ENCODE results near the gene OR6K6. TPM values are rescaled to one million over a fixed set of nuclear protein-coding genes. Genes with fewer than 3 reads are reported as not detected.

OR6K6 gene
- total RNA-seq, 4 donors from 2014 or later = not detected

GRCh38 chr1:158771950-158772866 lies 17.7 kb downstream of the OR6K6 start, which contains the start of gene OR6N1:
OR6N1 (minus strand) TSS chr1:158772195; CDS start chr1:158766682, 5,513 bp downstream.
- Histone ChIP-seq H3K9me3 (no peaks in the 10 kb centered on the region), H3K27me3 (no peaks in the 10 kb centered on the region), H3K27ac (no peak within 1 kb of the TSS), H3K36me3 (no peaks in the 10 kb centered on the region), H3K4me1 (no peaks in the 10 kb centered on the region), H3K4me3 (no peak within 1 kb of the TSS)
- DNase-seq = no peak
- TF ChIP-seq CTCF (IDR thresholded peaks at IDR 0.05) = no peak
- TF ChIP-seq POLR2A (IDR thresholded peaks at IDR 0.05) = no peak
- intact Hi-C loops (cut with DNase I; ENCODE audit: low total_unique reads) = no loop called here

GRCh38 chr1:158781104-158781503 lies 26.6 kb downstream of the OR6K6 start, which contains the start of gene OR6N2:
OR6N2 (minus strand) TSS chr1:158781204; CDS start chr1:158777635, 3,569 bp downstream.
- Histone ChIP-seq H3K9me3 (no peaks in the 10 kb centered on the region), H3K36me3 (no peaks in the 10 kb centered on the region), H3K27ac (no peak within 1 kb of the TSS), H3K27me3 (no peaks in the 10 kb centered on the region), H3K4me3 (no peak within 1 kb of the TSS), H3K4me1 (no peaks in the 10 kb centered on the region)
- TF ChIP-seq CTCF (IDR thresholded peaks at IDR 0.05) (no peak), POLR2A (IDR thresholded peaks at IDR 0.05) (no peak)
- DNase-seq = no peak
- intact Hi-C loops (cut with DNase I; ENCODE audit: low total_unique reads) = no loop called here

GRCh38 chr1:158793604-158794003 lies 39.1 kb downstream of the OR6K6 start:
- intact Hi-C loops (cut with DNase I; ENCODE audit: low total_unique reads) = no loop called here
- no peaks in the 10 kb centered on the region for H3K36me3 ChIP-seq

GRCh38 chr1:158794247-158794646 lies 39.7 kb downstream of the OR6K6 start:
- Histone ChIP-seq H3K36me3 (no peaks in the 10 kb centered on the region), H3K4me3 (no peak overlapping the region), H3K4me1 (no peaks in the 10 kb centered on the region), H3K27ac (no peak overlapping the region), H3K27me3 (no peaks in the 10 kb centered on the region), H3K9me3 (no peaks in the 10 kb centered on the region)
- intact Hi-C loops (cut with DNase I; ENCODE audit: low total_unique reads) = no loop called here
- TF ChIP-seq CTCF (IDR thresholded peaks at IDR 0.05) (no peak), POLR2A (IDR thresholded peaks at IDR 0.05) (no peak)
- DNase-seq = no peak

More at GRCh38 chr1:158793604-158794003, 39.1 kb downstream of the OR6K6 start:
- Histone ChIP-seq H3K27ac (no peak overlapping the region), H3K9me3 (peaks cover 0 to 5% of the 10 kb centered on the region in 2 donors), H3K4me3 (no peak overlapping the region), H3K27me3 (no peaks in the 10 kb centered on the region), H3K4me1 (no peaks in the 10 kb centered on the region)
- TF ChIP-seq POLR2A (IDR thresholded peaks at IDR 0.05) (no peak), CTCF (IDR thresholded peaks at IDR 0.05) (no peak)
- DNase-seq = no peak

GRCh38 chr1:158798531-158798930 lies 44.0 kb downstream of the OR6K6 start:
- Histone ChIP-seq H3K4me3 (no peak overlapping the region), H3K4me1 (no peaks in the 10 kb centered on the region), H3K36me3 (no peaks in the 10 kb centered on the region), H3K27me3 (no peaks in the 10 kb centered on the region), H3K9me3 (no peaks in the 10 kb centered on the region), H3K27ac (no peak overlapping the region)
- no peak for TF ChIP-seq POLR2A (IDR thresholded peaks at IDR 0.05)
- TF ChIP-seq CTCF (IDR thresholded peaks at IDR 0.05) = no peak
- no peak for DNase-seq
- intact Hi-C loops (cut with DNase I; ENCODE audit: low total_unique reads) = no loop called here

All from uterus (tissue), 4 donors.